Activated CD4-positive, alpha-beta T cell treated with anti-CD3 and anti-CD28 coated beads, Interleukin-2, amount 10 ng/mL, durations not matched to agents 7 days and 5 days (primary cell): Measurements from ENCODE around the gene PTPRN2. TPM values are rescaled to one million over a fixed set of nuclear protein-coding genes. Genes with fewer than 3 reads are reported as not detected.
"Not testable (repeated sequence)": the region's sequence is repeated elsewhere in the genome, so short reads cannot be mapped to it uniquely, and the experiment has no call there.

ENCODE experiments used
- CTCF ChIA-PET: fragments of 350-600 bp; sonication (Branson Sonifier 250); formaldehyde crosslinking; loops from one replicate; lab custom pipeline; 2021; ENCODE audit warnings: antibody characterized with exemption; lab: Charles Lee
- POLR2A ChIA-PET: fragments of 350-600 bp; sonication (Branson Sonifier 250); formaldehyde crosslinking; loops from one replicate; lab custom pipeline; 2021; ENCODE audit warnings: antibody characterized with exemption; lab: Charles Lee
- DNase-seq: peaks from one replicate; pipeline ENCODE4 v3.0.0-alpha.2; 2020
- H3K27ac Mint-ChIP-seq: one replicate; pipeline ENCODE4 v1.8.0; 2021; ENCODE audit warnings: mild to moderate bottlenecking, moderate library complexity, mixed read lengths
- H3K27me3 Mint-ChIP-seq: one replicate; pipeline ENCODE4 v1.8.0; 2021; ENCODE audit warnings: mixed read lengths
- H3K36me3 Mint-ChIP-seq: one replicate; pipeline ENCODE4 v1.8.0; 2021; ENCODE audit warnings: low read depth, mixed read lengths
- H3K4me1 Mint-ChIP-seq: one replicate; pipeline ENCODE4 v1.8.0; 2021; ENCODE audit warnings: mixed read lengths
- H3K4me3 Mint-ChIP-seq: one replicate; pipeline ENCODE4 v1.8.0; 2021; ENCODE audit warnings: mild to moderate bottlenecking, moderate library complexity, mixed read lengths
- H3K9me3 Mint-ChIP-seq: one replicate; pipeline ENCODE4 v1.8.0; 2021; ENCODE audit warnings: mixed read lengths
- total RNA-seq, 2 experiments: library from RNA; stranded (reverse); gene quantifications; one replicate each; pipeline ENCODE4 v1.2.3, GENCODE V29; 2021

PTPRN2 gene
- total RNA-seq, 2 experiments from 2014 or later, result 2.6 to 2.7 TPM

- H3K4me3 Mint-ChIP-seq, POLR2A ChIA-PET, CTCF ChIA-PET: not testable (repeated sequence)
Measured at GRCh38 chr7:158351899-158352729, 235.5 kb downstream of the PTPRN2 start.

DNA sequence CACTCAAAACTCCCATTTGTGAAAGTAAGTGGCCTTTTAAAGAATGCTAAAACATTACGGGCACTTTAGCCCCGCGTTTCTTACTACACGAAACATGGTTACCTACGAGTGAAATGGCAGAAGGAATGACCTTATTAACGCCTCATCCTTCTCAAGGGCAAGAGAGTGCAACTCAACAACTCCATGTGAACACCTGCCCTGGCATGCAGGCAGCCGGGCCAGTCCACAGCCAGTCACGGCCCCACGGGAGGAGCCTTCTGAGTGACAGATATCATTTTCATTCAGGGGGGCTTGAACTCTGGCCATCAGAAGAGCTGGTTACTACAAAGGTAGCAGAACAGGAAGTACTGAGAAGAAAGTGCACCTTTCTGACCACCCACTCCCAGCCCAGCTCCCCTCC lies 236.1 kb downstream of the PTPRN2 start:
- H3K4me1 Mint-ChIP-seq, result no peaks in the 10 kb centered on the region
- DNase-seq, result no peak

More at GRCh38 chr7:158351899-158352729, 235.5 kb downstream of the PTPRN2 start:
- H3K4me1 Mint-ChIP-seq, DNase-seq, H3K27me3 Mint-ChIP-seq, H3K36me3 Mint-ChIP-seq, H3K27ac Mint-ChIP-seq, H3K9me3 Mint-ChIP-seq: not testable (repeated sequence)

GRCh38 chr7:158351051-158351450 lies 236.6 kb downstream of the PTPRN2 start:
- no peaks in the 10 kb centered on the region for H3K36me3 Mint-ChIP-seq
- ChIA-PET CTCF (no interaction called here), POLR2A (no interaction called here)
- no peak for DNase-seq
- no peaks in the 10 kb centered on the region for H3K27me3 Mint-ChIP-seq
- H3K4me1 Mint-ChIP-seq, result no peaks in the 10 kb centered on the region
- no peak overlapping the region for H3K4me3 Mint-ChIP-seq
- no peak overlapping the region for H3K27ac Mint-ChIP-seq
- H3K9me3 Mint-ChIP-seq, result no peaks in the 10 kb centered on the region

More for the DNA sequence above, 236.1 kb downstream of the PTPRN2 start:
- Mint-ChIP-seq H3K4me3 (no peak overlapping the region), H3K27me3 (no peaks in the 10 kb centered on the region), H3K9me3 (no peaks in the 10 kb centered on the region), H3K36me3 (no peaks in the 10 kb centered on the region), H3K27ac (no peak overlapping the region)
- ChIA-PET CTCF (no interaction called here), POLR2A (no interaction called here)

GRCh38 chr7:158350166-158350900 lies 237.3 kb downstream of the PTPRN2 start:
- Mint-ChIP-seq H3K4me1 (no peaks in the 10 kb centered on the region), H3K4me3 (no peak overlapping the region), H3K36me3 (no peaks in the 10 kb centered on the region), H3K27ac (no peak overlapping the region), H3K9me3 (no peaks in the 10 kb centered on the region), H3K27me3 (no peaks in the 10 kb centered on the region)
- DNase-seq, result no peak
- ChIA-PET CTCF (no interaction called here), POLR2A (no interaction called here)

DNA sequence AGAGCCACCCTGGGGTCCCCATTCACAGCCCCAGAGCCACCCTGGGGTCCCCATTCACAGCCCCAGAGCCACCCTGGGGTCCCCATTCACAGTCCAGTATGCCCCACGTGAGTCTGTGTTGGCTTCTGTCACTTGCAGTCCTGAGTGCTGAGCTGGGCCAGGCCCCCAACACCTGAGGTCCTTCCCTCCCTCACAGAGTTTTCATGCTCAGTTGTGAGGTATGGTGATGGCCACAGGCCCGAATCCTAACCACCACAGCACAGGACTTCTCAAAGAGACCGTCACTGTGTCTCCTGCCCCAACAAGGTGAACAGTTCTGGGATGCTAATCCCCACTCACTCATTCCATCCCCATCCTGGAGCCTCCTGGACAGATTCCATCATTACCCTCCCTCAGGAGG lies 239.2 kb downstream of the PTPRN2 start:
- Mint-ChIP-seq H3K27ac (no peak overlapping the region), H3K36me3 (no peaks in the 10 kb centered on the region), H3K4me3 (no peak overlapping the region), H3K27me3 (no peaks in the 10 kb centered on the region), H3K4me1 (no peaks in the 10 kb centered on the region), H3K9me3 (no peaks in the 10 kb centered on the region)
- ChIA-PET POLR2A (no interaction called here), CTCF (no interaction called here)
- no peak for DNase-seq

DNA sequence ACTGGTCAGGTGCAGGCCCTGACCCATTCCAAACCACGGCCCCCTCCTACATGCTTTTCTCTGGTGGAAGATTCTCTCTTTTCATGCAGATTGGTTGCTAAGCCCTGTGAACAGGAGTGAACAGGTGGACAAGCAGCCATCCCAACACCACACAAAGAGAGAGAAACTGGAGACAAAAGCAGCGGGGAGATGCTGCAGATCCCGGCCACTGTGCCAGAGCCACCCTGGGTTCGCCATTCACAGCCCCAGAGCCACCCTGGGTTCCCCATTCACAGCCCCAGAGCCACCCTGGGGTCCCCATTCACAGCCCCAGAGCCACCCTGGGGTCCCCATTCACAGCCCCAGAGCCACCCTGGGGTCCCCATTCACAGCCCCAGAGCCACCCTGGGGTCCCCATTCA lies 239.6 kb downstream of the PTPRN2 start:
- H3K9me3 Mint-ChIP-seq, H3K27me3 Mint-ChIP-seq, CTCF ChIA-PET, H3K27ac Mint-ChIP-seq, H3K4me3 Mint-ChIP-seq, POLR2A ChIA-PET, H3K4me1 Mint-ChIP-seq, H3K36me3 Mint-ChIP-seq, DNase-seq: not testable (repeated sequence)

DNA sequence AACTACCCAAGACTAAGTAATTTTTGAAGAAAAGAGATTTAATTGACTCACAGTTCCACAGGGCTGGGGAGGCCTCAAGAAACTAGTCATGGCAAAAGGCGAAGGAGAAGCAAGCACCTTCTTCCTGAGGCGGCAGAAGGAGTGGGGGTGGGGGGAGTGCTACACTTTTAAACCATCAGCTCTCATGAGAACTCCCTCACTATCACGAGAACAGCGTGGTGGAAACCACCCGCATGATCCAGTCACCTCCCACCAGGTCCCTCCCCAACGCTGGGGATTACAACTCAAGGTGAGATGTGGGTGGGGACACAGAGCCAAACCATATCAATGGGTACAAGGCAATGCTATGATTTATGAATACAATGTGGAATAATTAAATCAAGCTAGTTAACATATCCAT lies 241.9 kb downstream of the PTPRN2 start:
- peaks cover 24% of the 10 kb centered on the region for H3K9me3 Mint-ChIP-seq
- DNase-seq, result no peak
- peaks cover 3% of the 10 kb centered on the region for H3K36me3 Mint-ChIP-seq
- H3K4me3 Mint-ChIP-seq, result no peak overlapping the region
- H3K27me3 Mint-ChIP-seq, result no peaks in the 10 kb centered on the region
- POLR2A ChIA-PET, result no interaction called here
- no peak overlapping the region for H3K27ac Mint-ChIP-seq
- no peaks in the 10 kb centered on the region for H3K4me1 Mint-ChIP-seq
- CTCF ChIA-PET, result no interaction called here

- H3K27me3 Mint-ChIP-seq, result no peaks in the 10 kb centered on the region
- no peak for DNase-seq
- POLR2A ChIA-PET, result no interaction called here
- H3K27ac Mint-ChIP-seq, result no peak overlapping the region
- no peaks in the 10 kb centered on the region for H3K4me1 Mint-ChIP-seq
- H3K9me3 Mint-ChIP-seq, result peaks cover 33% of the 10 kb centered on the region
- no peak overlapping the region for H3K4me3 Mint-ChIP-seq
- CTCF ChIA-PET, result no interaction called here
- peaks cover 6% of the 10 kb centered on the region for H3K36me3 Mint-ChIP-seq
Measured at GRCh38 chr7:158344706-158345300, 242.8 kb downstream of the PTPRN2 start.

DNA sequence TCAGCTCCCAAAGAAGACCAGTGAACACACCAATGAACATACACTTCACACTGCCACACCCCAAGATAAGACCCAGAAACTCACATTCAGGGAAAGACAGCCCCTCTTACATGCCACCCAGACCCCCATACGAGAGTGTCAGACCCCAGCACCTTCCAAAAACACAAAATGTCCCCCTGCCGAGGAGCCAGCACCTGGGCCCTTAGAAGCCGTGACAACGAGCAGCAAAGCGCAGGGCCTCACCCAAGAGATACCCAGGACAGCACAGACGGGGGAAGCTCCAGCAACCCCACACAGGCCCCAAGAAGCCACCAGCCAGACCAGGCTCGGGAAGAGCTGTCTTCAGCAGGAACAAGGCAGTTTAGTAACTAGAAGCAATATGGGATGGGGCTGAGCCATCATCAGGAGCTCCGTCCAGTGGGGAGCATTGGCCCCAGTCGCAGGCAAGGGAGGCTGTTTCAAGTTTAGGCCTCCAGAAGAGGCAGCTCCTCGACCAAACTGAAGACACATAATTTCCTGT lies 243.6 kb downstream of the PTPRN2 start:
- Mint-ChIP-seq H3K9me3 (peaks cover 34% of the 10 kb centered on the region), H3K27me3 (no peaks in the 10 kb centered on the region), H3K27ac (no peak overlapping the region), H3K4me1 (no peaks in the 10 kb centered on the region), H3K36me3 (peaks cover 7% of the 10 kb centered on the region), H3K4me3 (no peak overlapping the region)
- CTCF ChIA-PET, result no interaction called here
- POLR2A ChIA-PET, result no interaction called here
- DNase-seq, result no peak

GRCh38 chr7:158343526-158343925 lies 244.1 kb downstream of the PTPRN2 start:
- Mint-ChIP-seq H3K27ac (no peak overlapping the region), H3K9me3 (peaks cover 34% of the 10 kb centered on the region), H3K27me3 (no peaks in the 10 kb centered on the region), H3K4me1 (no peaks in the 10 kb centered on the region), H3K4me3 (no peak overlapping the region), H3K36me3 (peaks cover 7% of the 10 kb centered on the region)
- CTCF ChIA-PET, result no interaction called here
- POLR2A ChIA-PET, result no interaction called here
- DNase-seq, result no peak

DNA sequence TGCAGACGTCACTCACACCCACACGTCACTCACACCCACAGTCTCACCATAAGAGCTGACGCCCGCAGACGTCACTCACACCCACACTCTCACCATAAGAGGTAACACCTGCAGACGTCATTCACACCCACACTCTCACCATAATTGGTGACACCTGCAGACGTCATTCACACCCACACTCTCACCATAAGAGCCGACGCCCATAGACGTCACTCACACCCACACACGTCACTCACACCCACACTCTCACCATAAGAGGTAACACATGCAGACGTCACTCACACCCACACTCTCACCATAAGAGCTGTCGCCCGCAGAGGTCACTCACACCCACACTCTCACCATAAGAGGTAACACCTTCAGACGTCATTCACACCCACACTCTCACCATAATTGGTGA lies 246.5 kb downstream of the PTPRN2 start:
- H3K27me3 Mint-ChIP-seq, H3K4me1 Mint-ChIP-seq, DNase-seq, POLR2A ChIA-PET, H3K27ac Mint-ChIP-seq, H3K4me3 Mint-ChIP-seq, CTCF ChIA-PET: not testable (repeated sequence)
- peaks cover 48% of the 10 kb centered on the region for H3K9me3 Mint-ChIP-seq
- peaks cover 19% of the 10 kb centered on the region for H3K36me3 Mint-ChIP-seq

DNA sequence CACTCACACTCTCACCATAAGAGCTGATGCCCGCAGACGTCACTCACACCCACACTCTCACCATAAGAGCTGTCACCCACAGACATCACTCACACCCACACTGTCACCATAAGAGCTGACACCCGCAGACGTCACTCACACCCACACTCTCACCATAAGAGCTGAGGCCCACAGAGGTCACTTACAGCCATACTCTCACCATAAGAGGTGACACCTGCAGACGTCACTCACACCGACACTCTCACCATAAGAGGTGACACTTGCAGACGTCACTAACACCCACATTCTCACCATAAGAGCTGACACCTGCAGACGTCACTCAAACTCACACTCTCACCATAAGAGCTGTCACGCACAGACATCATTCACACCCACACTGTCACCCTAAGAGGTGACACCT lies 250.7 kb downstream of the PTPRN2 start:
- H3K4me1 Mint-ChIP-seq, POLR2A ChIA-PET, CTCF ChIA-PET, H3K4me3 Mint-ChIP-seq, H3K27me3 Mint-ChIP-seq, DNase-seq, H3K27ac Mint-ChIP-seq: not testable (repeated sequence)
- peaks cover 37% of the 10 kb centered on the region for H3K36me3 Mint-ChIP-seq
- H3K9me3 Mint-ChIP-seq, result peaks cover 66% of the 10 kb centered on the region

GRCh38 chr7:158332516-158332915 lies 255.1 kb downstream of the PTPRN2 start:
- H3K4me3 Mint-ChIP-seq, CTCF ChIA-PET, H3K4me1 Mint-ChIP-seq, DNase-seq, POLR2A ChIA-PET, H3K27me3 Mint-ChIP-seq, H3K27ac Mint-ChIP-seq: not testable (repeated sequence)
- Mint-ChIP-seq H3K9me3 (peaks cover 65% of the 10 kb centered on the region), H3K36me3 (peaks cover 38% of the 10 kb centered on the region)
